Measurements from ENCODE around the gene CACNA1C.
"Not testable (repeated sequence)": the region's sequence is repeated elsewhere in the genome, so short reads cannot be mapped to it uniquely, and the experiment has no call there.

Gene CACNA1C

DNA sequence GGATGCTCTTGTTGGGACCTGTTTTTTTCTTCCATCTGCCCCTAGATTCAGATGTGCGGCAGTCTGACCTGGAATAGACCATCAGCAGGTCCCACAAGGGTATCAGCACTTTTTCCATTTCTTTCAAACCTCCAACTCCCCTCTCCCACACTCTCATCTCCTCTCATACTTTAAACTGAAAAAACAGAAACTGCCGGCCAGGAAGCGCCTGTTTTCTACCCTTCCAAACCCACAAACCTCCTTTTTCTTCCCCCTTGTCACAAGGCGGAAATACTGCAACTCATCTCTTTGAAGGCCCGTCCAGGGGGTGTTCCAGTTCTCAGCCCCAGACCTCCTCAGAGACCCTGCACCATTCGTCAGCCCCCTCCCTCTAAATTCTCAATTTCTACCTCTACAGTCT, 679.5 kb downstream of the CACNA1C start:
- DNase-seq (ENCODE audit: low spot score): no peak
- TF ChIP-seq, protein P1, sequence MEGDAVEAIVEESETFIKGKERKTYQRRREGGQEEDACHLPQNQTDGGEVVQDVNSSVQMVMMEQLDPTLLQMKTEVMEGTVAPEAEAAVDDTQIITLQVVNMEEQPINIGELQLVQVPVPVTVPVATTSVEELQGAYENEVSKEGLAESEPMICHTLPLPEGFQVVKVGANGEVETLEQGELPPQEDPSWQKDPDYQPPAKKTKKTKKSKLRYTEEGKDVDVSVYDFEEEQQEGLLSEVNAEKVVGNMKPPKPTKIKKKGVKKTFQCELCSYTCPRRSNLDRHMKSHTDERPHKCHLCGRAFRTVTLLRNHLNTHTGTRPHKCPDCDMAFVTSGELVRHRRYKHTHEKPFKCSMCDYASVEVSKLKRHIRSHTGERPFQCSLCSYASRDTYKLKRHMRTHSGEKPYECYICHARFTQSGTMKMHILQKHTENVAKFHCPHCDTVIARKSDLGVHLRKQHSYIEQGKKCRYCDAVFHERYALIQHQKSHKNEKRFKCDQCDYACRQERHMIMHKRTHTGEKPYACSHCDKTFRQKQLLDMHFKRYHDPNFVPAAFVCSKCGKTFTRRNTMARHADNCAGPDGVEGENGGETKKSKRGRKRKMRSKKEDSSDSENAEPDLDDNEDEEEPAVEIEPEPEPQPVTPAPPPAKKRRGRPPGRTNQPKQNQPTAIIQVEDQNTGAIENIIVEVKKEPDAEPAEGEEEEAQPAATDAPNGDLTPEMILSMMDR (IDR thresholded peaks at IDR 0.05; ENCODE audit: extremely low read depth, missing control alignments): no peak

DNA sequence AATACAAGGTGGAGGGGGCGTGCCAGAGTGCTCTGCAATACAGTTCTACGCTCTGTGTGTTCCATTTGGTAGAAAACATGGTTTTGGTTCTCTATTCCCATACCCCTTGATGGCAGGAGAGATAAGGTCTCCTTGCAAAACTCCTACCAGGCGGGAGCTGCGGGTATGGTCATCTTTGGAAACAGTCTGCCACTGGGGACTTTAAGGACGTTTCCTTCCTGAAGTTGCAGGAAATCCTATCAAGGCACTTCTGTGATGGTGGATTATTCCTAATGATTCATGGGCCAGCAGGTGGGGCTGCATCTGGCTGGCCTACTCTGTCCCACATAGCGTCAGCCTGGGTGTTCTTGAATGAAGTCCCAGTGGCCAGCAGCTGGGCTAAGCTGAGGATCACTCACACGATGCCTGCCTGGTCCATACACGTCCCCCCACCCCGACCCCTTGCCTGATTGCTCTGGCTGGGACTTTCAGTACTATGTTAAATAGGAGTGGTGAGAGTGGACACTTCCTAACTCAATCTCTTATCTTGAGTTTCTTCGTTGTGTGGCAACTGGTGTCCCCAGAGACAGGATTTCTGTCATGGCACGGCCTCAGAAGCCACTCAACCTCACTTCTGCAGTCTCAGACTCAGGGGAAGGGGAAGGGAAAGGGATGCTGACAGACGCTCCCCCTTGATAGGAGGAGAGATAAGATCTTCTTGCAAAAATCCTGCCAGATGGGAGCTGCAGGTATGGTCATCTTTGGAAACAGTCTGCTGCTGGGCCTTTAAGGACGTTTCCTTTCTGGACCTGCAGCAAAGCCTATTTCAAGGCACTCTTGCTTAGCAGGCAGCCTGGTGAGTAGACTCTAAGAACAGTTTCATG, 680.9 kb downstream of the CACNA1C start:
- DNase-seq (ENCODE audit: low spot score): no peak
- TF ChIP-seq, protein P1 (IDR thresholded peaks at IDR 0.05; ENCODE audit: extremely low read depth, missing control alignments): no peak

DNA sequence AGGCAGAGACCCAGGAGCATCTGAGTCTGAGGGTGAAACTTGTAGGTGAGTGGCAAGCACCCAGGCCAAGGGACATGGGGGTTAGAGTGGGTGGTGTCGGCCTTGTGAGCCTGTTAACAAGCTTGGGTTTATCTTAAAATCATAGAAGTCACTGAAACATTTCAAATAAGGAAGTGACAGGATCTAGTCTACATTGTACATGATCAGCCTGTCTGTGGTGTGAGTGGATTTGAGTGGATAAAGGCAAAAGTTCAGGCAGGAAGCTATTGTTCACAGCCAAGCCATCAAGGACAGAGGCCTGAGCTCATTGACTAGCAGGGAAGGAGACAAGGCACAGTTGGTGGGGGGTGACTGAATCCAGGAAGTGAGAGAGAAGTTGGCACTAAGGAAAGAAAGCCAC, 682.6 kb downstream of the CACNA1C start:
- no peak for DNase-seq (ENCODE audit: low spot score)
- TF ChIP-seq, protein P1 (IDR thresholded peaks at IDR 0.05; ENCODE audit: extremely low read depth, missing control alignments): no peak

DNA sequence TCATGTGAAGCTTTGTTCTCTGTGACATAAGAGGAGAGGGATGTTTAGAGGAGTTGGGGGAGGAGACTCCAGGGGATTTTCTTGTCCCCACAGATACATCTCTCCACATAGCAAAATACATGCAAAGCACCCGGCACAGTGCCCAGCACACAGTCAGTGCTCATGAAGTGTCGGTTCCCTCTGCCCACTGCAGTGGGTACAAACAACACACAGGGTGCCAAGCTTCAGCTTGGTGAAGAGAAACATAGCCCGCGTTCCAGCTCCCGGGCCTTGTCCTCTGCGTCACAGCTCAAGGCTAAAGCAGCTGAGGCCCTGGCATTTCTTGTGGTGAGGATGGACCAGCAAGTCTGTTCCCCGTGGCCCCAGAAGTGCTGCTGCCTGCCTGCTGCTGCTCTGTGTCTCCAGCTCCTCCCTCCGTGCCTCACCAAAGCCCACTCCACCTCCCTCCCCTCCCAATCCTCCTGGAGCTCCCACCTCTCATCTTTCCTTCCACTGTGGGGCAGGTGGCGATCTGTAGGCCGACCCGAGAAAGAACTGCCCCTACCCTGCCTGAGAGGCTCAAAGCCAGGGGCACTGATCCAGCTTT, 685.0 kb downstream of the CACNA1C start:
- TF ChIP-seq, protein P1 (IDR thresholded peaks at IDR 0.05; ENCODE audit: extremely low read depth, missing control alignments): no peak

DNA sequence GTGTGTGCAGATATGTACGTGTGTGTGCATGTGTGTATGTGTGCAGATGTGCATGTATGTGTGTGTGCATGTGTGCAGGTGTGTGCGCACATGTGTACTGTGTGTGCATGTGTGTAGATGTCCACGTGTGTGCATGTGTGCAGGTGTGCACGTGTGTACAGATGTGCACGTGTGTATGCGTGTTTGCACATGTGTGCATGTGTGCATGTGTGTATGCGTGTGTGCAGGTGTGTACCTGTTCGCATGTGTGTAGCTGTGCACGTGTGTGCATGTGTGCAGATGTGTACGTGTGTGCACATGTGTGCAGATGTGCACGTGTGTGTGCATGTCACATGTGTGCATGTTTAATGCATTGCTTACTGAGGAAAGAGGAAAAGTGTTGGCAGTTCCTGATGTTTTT, 686.3 kb downstream of the CACNA1C start:
- TF ChIP-seq, protein P1 (IDR thresholded peaks at IDR 0.05; ENCODE audit: extremely low read depth, missing control alignments): no peak
- no peak for DNase-seq (ENCODE audit: low spot score)

More for the DNA sequence above, 685.0 kb downstream of the CACNA1C start:
- no peak for DNase-seq (ENCODE audit: low spot score)

DNA sequence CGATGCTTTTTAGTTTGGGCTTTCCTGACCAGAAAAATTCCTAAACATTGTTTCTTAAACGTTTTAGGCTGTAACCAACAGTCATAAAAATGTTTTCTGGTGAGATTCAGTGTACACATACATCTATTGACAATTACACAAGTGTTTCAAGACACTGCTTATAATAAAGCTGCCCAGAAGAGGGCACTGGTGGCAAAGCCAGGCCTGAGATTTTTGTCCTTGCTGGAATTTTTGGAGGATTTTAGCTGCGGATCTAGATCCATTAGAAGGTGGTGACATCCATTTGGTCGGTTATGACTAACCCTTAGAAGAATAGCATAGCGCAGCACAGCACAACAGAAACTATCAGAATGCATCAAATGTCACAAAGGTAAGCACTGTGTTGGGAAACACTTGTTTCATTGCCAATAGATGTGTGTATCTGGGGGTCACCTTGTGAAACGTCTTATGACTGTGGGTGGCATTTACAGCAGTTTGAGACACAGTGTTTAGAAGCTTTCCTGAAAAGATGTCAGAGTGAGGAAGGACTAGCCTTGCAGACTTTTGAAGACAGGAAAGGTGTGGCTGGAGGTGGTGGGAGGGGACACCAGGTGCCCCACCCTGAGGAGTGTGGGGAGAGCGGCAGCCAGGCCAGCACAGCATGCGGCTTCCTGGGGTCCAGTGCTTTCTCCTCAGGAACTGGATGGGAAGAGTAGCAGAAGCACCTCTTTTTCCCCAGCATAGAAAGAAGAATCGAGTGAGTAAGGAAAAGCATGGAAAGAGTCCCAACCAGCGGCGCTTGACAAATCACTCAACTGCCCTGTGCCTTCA, 687.2 kb downstream of the CACNA1C start:
- TF ChIP-seq, protein P1 (IDR thresholded peaks at IDR 0.05; ENCODE audit: extremely low read depth, missing control alignments): no peak
- no peak for DNase-seq (ENCODE audit: low spot score)

DNA sequence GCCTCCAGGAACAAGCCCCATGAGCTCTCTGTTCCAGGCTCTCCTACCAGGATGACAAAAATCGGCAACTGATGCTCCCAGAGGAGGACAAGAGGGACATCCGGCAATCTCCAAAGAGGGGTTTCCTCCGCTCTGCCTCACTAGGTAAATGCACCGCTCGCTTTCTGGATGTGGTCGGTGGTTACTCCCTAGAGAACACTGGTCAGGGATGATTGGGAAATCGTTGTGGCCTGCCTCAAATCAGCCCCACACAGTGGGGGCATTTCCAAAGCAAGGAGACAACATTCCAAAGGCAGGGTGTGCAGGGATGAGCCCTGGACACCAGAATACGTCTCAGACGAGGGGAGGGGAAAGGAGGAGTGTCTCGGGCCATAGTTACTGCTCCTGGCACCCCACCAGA, 689.2 kb downstream of the CACNA1C start:
- not testable (repeated sequence) for DNase-seq (ENCODE audit: low spot score)

Measured in GM20000 (cell line).